GM18508 (cell line): ENCODE measurements around the gene PDE4D.

Source experiments
- ATAC-seq: cut with Tn5 transposase; IDR thresholded peaks from one replicate; pipeline ENCODE4 v1.9.1; 2021; ENCODE audit warnings: moderate number of reproducible peaks; ENCODE audit not compliant: insufficient read depth, unreplicated experiment

The PDE4D gene

GRCh38 chr5:59287361-59287760 lies 606.2 kb downstream of the PDE4D start:
- no peak for ATAC-seq

- no peak for ATAC-seq
Observed at GRCh38 chr5:59286510-59286909, 607.0 kb downstream of the PDE4D start.

GRCh38 chr5:59285300-59286016 lies 608.1 kb downstream of the PDE4D start:
- no peak for ATAC-seq

GRCh38 chr5:59282726-59283125 lies 610.8 kb downstream of the PDE4D start:
- no peak for ATAC-seq

GRCh38 chr5:59279979-59280378 lies 613.5 kb downstream of the PDE4D start:
- ATAC-seq, result no peak

GRCh38 chr5:59276917-59277372 lies 616.6 kb downstream of the PDE4D start:
- no peak for ATAC-seq

- no peak for ATAC-seq
Observed at GRCh38 chr5:59276325-59276675, 617.2 kb downstream of the PDE4D start.

GRCh38 chr5:59275510-59276324 lies 617.8 kb downstream of the PDE4D start:
- ATAC-seq, result no peak

- ATAC-seq, result no peak
Observed at GRCh38 chr5:59275170-59275509, 618.4 kb downstream of the PDE4D start.

GRCh38 chr5:59274106-59274636 lies 619.4 kb downstream of the PDE4D start:
- no peak for ATAC-seq

- no peak for ATAC-seq
Observed at GRCh38 chr5:59272809-59273427, 620.6 kb downstream of the PDE4D start.

GRCh38 chr5:59268756-59269415 lies 624.6 kb downstream of the PDE4D start:
- no peak for ATAC-seq

GRCh38 chr5:59267033-59267432 lies 626.5 kb downstream of the PDE4D start:
- ATAC-seq, result no peak

- ATAC-seq, result no peak
Observed at GRCh38 chr5:59266410-59266809, 627.1 kb downstream of the PDE4D start.

GRCh38 chr5:59264639-59265245 lies 628.8 kb downstream of the PDE4D start:
- no peak for ATAC-seq

GRCh38 chr5:59264013-59264412 lies 629.5 kb downstream of the PDE4D start:
- ATAC-seq, result no peak

- no peak for ATAC-seq
Observed at GRCh38 chr5:59261969-59262368, 631.6 kb downstream of the PDE4D start.

GRCh38 chr5:59260973-59261372 lies 632.6 kb downstream of the PDE4D start:
- ATAC-seq, result no peak

GRCh38 chr5:59260200-59260599 lies 633.3 kb downstream of the PDE4D start:
- no peak for ATAC-seq

GRCh38 chr5:59259237-59259636 lies 634.3 kb downstream of the PDE4D start:
- ATAC-seq, result no peak
